Sigmoid colon (tissue), 4 donors: ENCODE results near the gene NAA25.

Experiments used
- CTCF ChIP-seq, 4 experiments: fragments of 450-650 bp in 3 of 4; fragments of 200-600 bp in 1 of 4; IDR thresholded peaks; one replicate each; pipeline ENCODE4 v1.5.1; 2016 to 2019; ENCODE audit warnings: antibody characterized with exemption in 4 of 4, mild to moderate bottlenecking in 3 of 4, moderate library complexity in 2 of 4
- EP300 ChIP-seq, 4 donors: sonication (generic); formaldehyde crosslinking; IDR thresholded peaks; one replicate each; pipeline ENCODE4 v1.6.1; 2017; ENCODE audit warnings: antibody characterized with exemption in 4 of 4
- POLR2AphosphoS5 ChIP-seq, 4 donors: sonication (generic); formaldehyde crosslinking; IDR thresholded peaks; one replicate each; pipeline ENCODE4 v1.6.1; 2017; ENCODE audit warnings: antibody characterized with exemption in 4 of 4

- no peak for TF ChIP-seq CTCF (IDR thresholded peaks at IDR 0.05)
- no peak for TF ChIP-seq EP300 (IDR thresholded peaks at IDR 0.05)
- TF ChIP-seq POLR2AphosphoS5 (IDR thresholded peaks at IDR 0.05): no peak
Measured at GRCh38 chr12:112124918-112125249, 16.3 kb upstream of the NAA25 start.
